Inflammatory macrophage treated with lipopolysaccharide for 1 hour (primary cell): ENCODE results near the gene RHBG.

ENCODE experiments used
- DNase-seq, 2 donors: peaks; one replicate each; pipeline ENCODE4 v3.0.0-alpha.2; 2020 to 2022

Gene RHBG

GRCh38 chr1:156386949-156387869, 18.2 kb downstream of the RHBG start:
- no peak for DNase-seq

- no peak for DNase-seq
Observed at GRCh38 chr1:156387870-156388173, 18.8 kb downstream of the RHBG start.

- no peak for DNase-seq
Observed at GRCh38 chr1:156388174-156389137, 19.4 kb downstream of the RHBG start.

DNA sequence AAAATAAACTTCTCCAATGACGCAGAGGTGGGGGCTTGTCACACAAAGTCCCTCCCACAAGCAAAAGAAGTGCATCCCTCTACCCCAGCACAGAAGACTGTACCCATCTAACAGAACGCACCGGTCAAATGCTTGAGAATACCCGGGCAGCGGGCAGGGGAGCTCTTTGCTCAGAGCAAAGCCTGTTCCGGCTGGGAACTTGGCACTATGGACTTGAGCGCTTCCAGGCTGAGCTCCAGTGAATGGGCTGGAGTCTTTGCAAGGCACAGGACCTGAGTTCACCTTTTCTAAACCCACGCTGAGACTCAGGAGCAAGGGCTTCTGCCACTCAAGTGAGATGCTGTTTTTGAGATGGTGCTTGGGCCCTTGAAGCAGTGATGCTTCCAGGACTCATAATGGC, 20.3 kb downstream of the RHBG start:
- no peak for DNase-seq

DNA sequence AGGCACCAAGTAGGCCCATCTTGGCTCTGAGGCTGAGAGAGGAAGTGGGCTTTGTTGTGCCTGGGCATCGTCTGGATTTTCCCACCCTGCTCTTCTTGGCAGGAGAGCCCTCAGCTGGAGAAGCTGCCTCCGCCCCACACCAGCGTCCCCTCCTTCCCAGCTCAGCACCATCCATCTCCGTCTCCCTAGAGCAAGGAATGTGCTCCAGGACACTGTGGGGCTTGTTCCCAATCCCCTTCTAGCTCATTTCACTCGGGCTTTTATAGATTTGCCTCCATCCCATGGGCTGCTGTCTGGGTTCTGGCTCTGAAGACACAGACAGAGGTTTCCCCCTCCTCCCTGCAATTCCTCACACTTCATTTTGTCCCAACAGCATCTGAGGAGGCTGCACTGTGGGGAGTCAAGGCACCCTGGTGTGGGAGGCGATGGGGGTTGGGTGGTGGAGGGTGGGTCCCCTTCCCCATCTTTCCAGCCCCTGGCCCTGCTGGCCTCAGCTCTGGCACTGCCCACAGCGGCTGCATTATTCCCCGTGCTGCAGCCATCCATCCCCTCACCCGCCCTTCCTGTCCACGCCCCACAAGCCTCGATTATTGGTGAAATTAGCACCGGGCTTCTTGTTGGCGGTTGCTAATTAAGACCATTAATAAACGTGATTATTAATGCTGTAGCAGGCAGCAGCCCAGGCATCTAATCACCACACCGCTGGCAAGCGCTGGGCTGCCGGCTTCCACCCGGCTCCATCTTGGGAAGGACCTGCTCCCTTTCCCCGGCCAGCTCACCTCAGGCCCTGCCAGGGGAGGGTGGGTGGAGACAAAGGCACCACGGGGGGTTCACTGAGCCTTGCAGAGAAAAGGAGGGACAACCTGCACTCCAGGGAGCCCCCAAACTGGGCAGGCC, 21.7 kb downstream of the RHBG start:
- no peak for DNase-seq

DNA sequence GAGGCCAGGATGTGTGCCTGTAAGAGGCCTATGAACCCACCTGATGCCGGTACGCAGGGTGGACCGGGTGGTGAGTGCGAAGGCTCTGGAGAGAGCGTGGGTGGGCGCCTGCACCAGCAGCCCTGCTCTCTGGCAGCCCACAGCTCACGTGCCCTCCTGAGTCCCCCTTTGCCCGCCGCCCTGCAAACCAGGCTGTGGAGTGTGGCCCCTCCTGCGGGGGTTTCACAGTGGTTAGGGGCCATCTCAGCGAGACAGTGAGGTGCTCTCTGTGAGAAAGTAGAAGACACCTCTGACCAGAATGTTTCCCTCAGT, 22.3 kb downstream of the RHBG start:
- DNase-seq, result no peak

GRCh38 chr1:156391701-156392100, 22.7 kb downstream of the RHBG start:
- DNase-seq, result no peak

DNA sequence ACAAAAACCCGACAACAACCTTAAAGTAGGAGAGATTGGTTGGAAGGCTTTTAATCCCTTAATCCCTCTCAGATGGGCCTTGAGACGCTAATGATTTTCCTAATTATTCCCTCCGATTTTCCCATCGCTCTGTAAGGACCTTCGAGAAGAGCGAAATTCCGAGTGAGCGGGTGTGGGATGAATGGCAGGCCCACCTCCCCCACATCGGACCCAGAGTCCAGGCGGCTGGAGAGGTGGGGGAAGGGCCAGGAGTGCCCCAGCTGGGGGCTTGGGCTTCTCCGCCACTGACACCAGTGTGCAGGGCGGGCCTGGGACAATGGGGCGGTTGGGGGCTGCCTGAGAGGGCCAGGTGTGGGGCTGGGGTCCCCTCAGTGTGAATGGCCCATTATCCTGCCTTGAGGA, 23.4 kb downstream of the RHBG start:
- DNase-seq, result no peak

DNA sequence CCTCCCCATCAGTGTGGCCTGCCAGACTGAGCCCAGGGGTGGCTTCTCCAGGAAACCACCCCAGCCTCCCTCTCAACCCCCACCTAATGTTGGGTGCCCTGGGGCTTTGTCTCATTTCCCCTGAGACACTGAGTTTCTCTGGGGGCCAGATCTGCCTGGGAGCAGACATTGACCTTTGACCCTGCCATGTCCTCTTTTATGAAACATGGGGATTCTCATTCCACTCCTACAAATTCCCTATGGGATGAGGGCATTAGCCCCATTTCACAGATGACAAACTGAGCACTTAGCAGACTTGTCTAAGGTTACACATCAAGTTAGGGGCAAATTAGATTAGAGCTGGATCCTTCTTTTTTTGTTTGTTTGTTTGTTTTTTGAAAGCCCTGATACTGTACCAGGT, 24.1 kb downstream of the RHBG start:
- DNase-seq, result no peak

GRCh38 chr1:156394082-156394481, 25.1 kb downstream of the RHBG start:
- DNase-seq, result no peak

- DNase-seq, result peak in 1 of 2 donors; percentile 23
Observed at GRCh38 chr1:156394835-156395461, 25.9 kb downstream of the RHBG start.

DNA sequence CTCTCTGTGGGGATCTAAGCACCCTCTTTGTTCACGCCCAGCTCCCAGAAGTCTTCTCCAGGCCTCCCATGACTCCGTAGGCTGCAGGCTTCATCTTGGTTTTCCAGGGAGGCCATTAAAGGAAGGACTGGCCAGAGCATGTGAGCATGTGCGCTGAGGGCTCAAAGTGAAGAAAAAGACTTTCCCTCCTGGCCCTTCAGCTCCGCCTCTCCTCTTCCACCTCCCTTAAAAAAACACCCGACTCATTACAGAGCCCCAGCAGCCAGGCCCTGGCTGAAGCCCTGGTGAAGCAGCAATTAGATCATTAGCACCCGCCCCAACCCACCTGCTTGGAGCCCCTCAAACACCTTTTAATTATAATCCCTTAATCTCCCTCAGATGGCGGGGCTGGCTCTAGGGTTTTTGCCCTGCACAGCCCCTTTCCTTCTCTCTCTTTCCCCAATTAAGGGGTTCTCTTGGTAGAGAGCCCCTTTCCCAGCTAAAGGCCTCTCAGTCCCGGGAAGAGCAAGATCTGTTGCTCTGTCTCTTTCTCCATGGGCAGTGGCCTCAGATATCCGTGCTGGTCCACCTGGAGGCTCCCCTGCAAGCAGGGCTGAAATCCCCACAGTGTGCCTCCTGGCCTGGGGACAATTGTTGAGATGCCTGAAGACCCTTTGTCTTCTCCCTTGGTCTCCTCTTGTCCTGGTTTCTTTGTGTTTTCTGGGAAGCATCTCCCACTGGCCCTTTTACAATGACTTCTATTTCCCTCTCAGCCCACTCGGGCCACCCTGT, 30.5 kb downstream of the RHBG start:
- no peak for DNase-seq

GRCh38 chr1:156400191-156400935, 31.4 kb downstream of the RHBG start:
- DNase-seq, result no peak

DNA sequence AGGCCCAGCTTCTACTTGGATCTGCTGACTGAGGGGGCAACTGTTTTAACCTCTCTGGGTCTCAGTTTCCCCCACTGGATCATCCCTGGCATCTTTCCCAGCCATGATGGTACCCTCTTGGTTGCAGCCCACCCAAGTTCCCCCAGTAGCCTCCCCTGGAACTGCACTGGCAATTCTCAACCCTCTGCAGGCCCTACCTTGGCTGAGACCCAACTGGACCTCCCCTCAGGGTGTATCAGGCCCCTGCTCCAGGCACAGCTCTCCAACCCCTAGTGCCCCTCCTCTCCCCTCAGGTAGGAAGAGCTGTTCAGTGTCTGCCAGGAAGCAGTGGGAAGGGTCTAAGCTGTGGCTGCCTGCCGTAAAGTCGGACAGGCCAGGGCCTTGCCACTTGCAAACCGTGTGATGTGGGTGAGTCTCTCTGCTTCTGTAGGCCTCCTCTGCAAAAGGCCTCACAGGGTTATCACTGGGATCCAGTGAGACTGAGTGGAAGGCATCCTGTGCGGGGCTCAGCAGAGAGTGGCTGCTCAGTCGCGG, 32.1 kb downstream of the RHBG start:
- DNase-seq, result no peak

DNA sequence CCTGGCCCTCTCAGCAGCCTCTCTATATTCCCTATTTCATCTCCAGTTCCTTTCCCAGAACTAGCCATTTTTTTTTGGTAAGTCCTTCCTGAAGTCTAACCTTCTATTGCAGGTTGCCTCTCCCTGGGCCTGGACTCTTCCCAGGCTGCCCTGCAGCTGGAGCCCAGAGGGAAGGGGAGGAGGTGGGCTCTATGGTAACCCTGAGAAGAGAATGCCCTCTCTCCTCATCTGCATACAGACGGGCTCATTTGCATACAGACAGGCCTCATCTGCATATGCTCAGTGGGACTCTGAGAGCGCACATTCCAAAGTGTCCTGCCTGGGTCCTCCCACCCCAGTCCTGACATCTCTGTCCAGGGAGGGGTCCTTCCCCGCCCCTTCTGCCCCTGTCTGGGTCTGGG, 32.7 kb downstream of the RHBG start:
- DNase-seq, result no peak

- no peak for DNase-seq
Observed at GRCh38 chr1:156402331-156403020, 33.5 kb downstream of the RHBG start.

DNA sequence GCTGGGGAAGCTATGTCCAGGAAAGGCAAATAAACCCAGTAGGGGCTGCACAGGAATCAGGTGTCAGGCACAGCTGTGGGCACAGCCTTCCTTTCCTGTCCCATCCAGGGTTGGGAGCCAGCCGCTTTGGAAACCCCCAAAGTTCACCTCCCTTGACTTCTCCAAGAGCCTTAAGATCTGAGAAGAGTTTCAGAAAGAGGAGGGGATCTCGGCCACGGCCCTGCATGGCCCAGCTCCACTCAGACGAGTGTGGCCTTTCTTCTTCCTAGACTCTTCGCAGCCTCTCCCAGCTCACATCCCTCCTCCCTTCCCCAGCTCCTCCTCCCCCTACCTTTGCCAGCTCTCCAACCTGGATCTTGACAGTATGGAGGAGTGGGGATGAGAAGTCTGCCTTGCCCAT, 36.7 kb downstream of the RHBG start:
- DNase-seq, result no peak

- no peak for DNase-seq
Observed at GRCh38 chr1:156406251-156406650, 37.2 kb downstream of the RHBG start.

- DNase-seq, result no peak
Observed at GRCh38 chr1:156407344-156407743, 38.3 kb downstream of the RHBG start.

- DNase-seq, result no peak
Observed at GRCh38 chr1:156407760-156408159, 38.7 kb downstream of the RHBG start.
